HG02973 (cell line): ENCODE results near the gene VWA5B2.
A peak's percentile ranks its signal among the peaks of the same experiment; 100 is the strongest.

ENCODE experiments used
- ATAC-seq: cut with Tn5 transposase; IDR thresholded peaks from one replicate; pipeline ENCODE4 v1.9.1; 2021; ENCODE audit warnings: moderate library complexity; ENCODE audit not compliant: unreplicated experiment

Gene VWA5B2

DNA sequence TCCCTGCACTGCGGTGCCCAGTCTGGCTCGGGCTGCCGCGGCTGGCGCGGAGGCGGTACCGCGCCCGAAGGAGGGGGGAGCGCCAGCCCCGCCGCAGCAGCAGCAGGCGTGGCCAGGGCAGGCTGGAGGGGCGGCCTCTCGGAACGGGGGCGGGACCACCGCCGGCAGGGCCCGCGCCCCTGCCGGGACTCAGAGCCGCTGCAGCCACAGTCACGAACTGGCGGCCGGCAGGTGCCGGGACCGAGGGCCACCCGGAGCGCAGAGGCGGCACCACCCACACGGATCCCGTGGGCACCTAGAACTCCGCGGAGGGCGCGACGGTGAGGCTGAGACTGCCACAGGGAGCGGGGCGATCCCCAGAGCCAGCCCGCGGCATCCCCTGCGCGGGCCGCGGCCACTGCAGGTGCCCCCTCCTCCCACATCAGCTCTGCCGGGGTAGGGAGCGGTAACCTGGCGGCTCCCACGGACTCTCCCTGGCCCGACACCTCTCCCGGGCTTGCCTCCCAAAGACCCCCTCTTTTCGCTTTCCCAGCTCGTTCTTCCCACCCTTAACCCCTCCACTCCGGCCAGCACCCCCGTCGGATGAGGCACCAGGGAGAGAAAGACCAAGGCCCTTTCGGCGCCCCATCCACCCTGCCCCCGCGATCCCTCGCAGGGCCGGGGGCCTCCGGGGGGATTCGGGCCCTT, at the start of gene VWA5B2:
VWA5B2 (plus strand) TSS at position 192 of the 687 bp plus-strand sequence. CDS start 944 bp downstream, outside the sequence.
- peak; percentile 79 for ATAC-seq

DNA sequence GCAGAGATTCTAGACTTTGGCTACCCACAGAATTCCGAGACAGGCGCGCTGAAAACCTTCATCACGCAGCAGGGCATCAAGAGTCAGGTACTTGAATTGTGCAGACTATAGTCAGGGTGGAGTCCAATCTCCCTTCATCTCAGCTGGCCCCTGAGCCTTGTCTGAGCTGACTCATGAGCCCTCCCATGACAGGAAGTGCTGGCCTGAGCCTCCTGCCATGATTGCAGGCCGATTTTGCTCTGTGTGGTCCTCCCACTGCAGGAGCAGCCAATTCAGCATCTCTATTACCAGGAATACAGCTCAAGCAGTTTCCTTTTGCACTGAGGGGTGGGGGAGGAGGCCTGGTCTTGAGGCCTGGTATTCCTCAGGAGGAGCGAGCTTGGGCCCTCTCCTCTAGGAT, 49.2 kb upstream of the VWA5B2 start:
- no peak for ATAC-seq

DNA sequence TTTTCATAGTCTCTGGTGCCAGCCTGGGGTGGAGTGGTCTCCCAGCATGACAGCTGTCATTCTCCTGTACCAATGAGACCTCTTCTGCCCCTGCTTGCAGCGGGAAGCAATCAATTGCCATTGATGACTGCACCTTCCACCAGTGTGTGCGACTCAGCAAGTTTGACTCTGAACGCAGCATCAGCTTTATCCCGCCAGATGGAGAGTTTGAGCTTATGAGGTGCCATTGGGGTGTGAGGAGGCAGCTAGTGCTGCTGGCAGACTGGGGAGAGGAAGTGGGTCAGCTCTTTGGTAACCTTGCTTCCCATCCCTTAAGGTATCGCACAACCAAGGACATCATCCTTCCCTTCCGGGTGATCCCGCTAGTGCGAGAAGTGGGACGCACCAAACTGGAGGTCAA, 47.8 kb upstream of the VWA5B2 start:
- no peak for ATAC-seq

DNA sequence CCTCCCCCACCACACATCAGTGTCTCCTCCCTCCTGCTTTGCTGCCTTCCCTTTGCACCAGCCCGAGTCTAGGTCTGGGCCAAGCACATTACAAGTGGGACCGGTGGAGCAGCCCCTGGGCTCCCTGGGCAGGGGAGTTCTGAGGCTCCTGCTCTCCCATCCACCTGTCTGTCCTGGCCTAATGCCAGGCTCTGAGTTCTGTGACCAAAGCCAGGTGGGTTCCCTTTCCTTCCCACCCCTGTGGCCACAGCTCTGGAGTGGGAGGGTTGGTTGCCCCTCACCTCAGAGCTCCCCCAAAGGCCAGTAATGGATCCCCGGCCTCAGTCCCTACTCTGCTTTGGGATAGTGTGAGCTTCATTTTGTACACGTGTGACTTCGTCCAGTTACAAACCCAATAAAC, 45.7 kb upstream of the VWA5B2 start:
- ATAC-seq = no peak

DNA sequence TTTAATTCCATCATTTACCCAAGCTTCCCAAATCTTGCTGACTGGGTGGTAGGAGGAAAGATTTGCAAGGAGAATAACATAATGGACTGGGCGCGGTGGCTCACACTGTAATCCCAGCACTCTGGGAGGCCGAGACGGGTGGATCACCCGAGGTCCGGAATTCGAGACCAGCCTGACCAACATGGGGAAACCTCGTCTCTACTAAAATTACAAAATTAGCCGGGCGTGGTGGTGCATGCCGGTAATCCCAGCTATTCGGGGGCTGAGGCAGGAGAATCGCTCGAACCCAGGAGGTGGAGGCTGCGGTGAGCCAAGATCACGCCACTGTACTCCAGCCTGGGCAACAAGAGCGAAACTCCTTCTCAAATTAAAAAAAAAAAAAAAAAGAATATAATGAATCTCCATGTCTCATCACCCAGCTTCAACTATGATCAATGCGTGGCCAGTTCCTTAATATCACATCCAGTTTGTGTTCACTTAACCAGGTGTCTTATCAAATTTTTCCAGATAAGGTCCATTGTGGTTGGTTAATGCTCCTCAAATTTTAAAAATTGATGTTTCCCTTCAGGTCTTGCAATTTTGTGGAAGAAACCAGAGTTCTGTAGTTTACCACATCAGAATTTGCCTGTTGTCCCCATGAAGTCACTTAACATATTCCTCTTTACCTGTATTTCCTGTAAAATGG, 44.7 kb upstream of the VWA5B2 start:
- ATAC-seq = no peak

DNA sequence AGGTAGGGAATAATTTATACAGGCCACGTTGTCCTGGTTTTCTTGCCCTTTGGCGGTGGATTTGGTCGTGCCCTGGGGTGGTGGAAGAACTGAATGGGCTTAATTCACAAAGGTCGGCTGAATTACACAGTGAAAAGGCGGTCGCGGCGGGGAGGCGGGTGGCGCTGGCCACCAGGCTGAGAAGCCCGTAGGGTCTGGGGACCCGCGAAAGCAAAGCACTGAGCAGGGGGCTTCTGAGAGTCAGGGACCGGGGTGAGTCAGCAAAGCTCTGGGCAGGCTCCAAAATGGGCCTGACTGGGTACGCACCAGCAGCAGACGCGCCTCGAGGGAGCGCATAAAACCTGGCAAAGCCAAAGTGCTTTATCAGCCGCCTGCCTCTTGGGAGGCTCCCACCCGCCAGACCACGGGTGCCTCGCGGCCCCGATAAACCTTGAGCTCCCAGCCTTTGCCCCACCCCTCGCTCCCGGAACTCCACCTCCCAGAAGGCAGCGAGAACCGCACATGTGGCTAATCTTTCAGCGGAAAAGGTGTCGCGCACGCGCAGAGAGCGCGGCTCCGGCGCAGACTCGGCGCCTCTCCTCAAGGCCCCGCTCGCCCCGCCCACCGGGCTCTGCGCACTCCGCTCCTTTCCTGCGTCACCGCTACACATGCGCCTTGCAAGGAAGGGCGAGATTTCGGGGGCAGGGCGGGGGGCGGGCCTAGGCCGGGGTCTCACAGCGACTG, 43.8 kb upstream of the VWA5B2 start:
- ATAC-seq = peak; percentile 82

DNA sequence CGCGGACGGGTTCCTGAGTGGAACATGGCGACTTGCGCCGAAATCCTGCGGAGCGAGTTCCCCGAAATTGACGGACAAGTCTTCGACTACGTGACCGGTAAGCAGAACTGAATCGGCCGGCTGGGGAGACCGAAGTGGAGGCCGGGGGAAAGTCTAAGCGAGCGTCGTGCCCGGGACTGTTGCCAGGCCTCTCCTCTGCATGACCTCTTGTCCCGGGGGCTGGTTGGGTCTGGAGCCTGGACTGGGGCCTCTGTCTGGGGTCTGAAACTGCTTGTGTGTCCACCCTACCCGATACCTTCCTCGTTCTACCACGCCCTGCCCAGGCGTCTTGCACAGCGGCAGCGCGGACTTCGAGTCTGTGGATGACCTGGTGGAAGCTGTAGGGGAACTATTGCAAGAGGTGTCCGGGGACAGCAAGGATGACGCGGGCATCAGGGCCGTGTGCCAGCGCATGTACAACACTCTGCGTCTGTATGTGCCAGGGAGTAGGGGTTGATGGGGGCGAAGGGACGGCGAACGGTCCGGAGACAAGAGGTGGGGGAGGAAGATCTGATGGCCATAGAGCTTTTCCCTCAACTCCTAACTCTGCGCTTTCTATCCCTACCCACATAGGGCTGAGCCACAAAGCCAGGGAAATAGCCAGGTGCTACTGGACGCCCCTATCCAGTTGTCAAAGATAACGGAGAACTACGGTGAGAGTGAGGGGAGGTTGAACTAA, 43.0 kb upstream of the VWA5B2 start, which contains the start of gene ABCF3:
ABCF3 (plus strand) TSS at position 16 of the 718 bp plus-strand sequence; CDS start at position 25, 9 bp downstream.
- no peak for ATAC-seq

DNA sequence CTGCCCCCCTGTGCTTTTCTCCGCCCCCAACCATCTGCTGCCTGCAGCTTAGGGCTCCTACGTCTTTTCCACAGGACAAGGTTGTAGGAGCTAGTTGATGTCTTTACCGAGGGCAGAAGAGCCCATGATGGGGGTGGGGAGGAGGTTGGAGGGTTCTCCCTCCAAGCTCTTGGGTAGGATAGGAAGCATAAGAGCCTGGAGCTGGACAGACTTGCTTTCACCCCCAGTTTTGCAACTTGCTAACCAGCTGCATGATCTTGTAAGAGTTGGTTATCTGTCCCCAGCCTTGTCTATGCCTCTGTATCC, 42.5 kb upstream of the VWA5B2 start:
- no peak for ATAC-seq

DNA sequence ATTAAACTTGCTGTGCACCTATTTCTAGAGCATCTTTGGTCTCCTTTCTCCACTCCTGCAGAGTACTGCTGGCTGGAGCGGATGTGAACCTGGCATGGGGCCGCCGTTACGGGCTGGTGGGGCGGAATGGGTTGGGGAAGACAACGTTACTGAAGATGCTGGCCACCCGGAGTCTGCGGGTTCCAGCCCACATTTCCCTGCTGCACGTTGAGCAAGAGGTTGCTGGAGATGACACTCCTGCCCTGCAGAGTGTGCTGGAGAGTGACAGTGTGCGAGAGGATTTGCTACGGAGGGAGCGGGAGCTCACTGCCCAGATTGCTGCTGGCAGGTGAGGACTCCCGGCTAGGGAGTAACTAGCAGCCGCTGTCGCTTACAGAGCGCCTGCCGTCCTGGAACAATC, 41.3 kb upstream of the VWA5B2 start:
- no peak for ATAC-seq

DNA sequence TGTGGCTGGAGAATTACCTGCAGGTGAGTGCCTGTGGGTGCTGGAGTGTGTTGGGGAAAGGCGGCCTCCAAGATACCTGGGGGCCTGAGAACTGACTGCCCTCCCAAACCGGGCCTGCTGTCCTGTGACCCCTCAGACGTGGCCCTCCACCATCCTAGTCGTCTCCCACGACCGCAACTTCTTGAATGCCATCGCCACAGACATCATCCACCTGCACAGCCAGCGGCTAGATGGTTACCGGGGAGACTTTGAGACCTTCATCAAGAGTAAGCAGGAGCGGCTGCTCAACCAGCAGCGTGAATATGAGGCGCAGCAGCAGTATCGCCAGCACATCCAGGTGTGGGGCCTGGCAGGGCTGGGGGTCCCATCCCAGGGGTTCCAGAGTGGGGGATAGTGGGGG, 40.0 kb upstream of the VWA5B2 start:
- no peak for ATAC-seq

DNA sequence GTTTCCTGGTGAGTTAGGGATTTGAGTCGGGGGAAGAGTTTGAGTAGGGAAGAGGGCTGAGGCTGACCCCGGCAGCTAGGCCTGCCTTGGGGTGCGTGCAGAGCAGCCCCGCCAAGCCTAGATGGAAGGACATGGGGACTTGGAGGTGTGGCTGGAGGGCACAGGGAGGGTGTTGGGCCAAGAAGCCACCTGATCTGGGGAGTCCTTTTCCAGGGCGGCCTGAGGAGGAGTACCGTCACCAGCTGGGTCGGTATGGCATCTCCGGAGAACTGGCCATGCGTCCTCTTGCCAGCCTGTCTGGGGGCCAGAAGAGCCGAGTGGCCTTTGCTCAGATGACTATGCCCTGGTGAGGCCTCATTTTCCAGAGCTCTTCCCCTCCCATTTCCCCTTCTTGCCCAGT, 36.5 kb upstream of the VWA5B2 start:
- no peak for ATAC-seq

DNA sequence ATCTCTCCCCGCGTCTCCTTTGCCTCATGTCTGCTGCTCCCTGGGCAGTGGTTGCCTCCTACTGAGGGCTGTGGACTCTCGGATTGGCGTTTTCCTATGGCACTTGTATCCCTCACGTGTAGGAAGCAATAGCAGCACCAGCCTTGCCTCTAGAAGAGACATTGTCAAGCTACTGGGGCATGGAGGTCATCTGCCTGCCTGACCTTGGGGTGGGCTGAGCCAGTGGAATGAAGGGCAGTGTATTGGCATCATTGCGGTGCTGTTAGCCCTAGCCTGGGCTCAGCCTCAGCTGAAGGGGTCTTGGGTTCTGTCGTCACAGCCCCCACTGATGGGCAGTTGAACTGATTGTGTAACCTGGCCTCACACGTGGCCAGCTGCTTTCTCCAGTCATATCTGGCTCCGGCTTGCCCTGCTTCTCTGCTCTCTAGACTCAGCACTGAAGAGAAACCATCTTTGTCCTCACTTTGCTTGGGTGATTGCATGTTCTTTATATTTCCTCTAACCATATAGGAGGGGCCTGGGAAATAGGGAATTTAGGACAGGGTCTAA, 35.3 kb upstream of the VWA5B2 start:
- no peak for ATAC-seq

DNA sequence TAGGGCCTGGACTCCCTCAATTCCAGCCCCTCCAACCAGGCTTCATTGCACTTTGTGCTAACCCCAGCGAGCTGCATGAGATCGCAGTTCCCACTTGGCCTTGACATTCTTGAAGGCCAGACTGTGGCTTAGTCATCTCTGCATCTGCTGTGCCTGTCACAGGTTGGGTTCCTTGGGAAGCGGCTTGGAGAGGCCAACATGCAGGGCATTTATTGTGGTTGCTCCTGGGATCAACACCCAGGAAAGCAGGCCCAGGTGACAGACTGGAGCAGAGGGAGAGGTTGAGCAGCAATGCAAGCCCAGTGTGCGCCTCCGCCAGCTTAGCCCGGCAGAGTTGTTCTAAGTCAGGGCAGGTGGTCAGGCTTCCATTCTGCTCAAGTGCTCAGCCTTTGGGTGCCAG, 32.8 kb upstream of the VWA5B2 start:
- ATAC-seq = no peak

DNA sequence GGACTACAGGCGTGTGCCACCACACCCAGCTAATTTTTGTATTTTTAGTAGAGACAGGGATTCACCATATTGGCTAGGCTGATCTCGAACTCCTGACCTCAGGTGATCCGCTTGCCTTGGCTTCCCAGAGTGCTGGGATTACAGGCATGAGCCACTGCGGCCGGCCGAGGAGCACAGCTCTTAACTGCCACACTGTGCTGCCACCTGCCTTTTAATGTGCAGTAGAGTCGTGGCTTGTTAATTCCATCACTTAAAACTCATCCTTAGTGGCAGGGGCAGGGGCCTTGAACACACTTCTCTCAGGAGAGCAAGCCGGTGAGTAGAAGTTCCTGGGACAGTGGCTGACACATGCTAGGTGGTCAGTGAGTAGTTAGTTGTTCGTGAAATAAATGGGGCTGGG, 30.9 kb upstream of the VWA5B2 start:
- ATAC-seq = no peak

DNA sequence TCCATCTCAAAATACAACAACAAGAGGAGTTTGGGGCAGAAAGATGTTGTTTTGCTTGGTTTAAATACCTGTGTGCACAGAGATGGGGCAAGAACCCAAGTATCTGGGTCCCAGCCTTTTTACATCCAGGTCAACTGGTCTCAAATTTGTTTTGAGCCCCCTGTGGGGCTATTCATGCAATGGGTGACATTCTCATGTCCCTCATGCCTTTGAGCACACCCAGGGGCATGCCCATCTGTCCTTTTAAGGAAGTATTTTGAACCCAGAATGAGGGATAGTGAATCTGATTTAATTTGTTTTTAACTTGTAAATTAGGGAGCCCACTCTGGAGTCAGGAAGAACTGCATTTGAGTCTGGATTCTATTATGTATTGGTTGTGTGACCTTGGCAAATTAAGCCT, 28.6 kb upstream of the VWA5B2 start:
- no peak for ATAC-seq

DNA sequence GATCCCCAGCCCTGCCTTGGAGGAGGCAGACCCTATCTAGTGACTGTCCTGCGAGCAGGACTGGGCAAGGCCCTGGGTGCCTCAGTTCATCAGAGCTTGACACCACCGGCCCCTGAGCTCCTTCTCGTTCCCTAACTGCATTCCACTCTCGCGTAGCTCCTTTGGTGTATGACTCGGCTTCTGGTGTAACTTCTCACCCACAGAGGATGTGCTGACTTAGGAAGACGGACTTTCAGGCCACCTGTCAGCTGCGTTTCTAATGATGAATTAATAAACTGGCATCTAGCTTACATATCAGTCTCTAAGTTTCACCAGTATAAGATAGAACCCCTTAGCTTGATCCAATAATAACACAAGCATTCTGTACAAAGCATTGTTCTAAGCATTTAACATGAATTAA, 25.9 kb upstream of the VWA5B2 start:
- ATAC-seq = no peak

DNA sequence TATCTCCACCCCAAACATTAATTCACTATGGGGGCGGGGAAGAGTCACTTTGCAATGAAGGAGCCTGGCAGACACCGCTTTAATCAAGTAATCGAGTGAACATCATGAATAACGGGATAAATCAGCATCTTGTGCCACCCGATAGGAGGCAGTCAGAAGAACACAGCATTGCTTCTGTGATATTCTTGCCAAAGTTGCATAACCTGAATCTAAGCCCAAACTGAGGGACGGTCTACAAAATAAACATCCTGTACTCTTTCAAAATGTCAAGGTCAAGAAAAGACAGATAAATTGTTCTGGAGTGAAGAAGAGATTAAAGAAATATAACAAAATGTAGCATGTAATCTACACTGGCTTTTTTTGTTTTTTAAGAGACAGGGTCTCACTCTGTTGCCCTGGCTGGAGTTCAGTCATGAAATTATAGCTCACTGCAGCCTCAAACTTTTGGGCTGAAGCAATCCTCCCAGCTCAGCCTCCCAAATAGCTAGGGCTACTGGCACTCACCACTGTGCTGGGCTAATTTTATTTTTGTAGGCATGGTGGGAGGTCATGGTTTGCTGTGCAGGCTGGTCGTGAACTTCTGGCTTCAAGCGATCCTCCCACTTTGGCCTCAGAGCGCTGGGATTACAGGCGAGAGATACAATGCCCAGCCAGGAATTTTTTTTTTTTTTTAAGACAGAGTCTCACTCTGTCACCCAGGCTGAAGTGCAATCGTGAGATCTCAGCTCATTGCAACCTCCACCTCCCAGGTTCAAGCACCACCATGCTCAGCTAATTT, 20.1 kb upstream of the VWA5B2 start:
- ATAC-seq = no peak

DNA sequence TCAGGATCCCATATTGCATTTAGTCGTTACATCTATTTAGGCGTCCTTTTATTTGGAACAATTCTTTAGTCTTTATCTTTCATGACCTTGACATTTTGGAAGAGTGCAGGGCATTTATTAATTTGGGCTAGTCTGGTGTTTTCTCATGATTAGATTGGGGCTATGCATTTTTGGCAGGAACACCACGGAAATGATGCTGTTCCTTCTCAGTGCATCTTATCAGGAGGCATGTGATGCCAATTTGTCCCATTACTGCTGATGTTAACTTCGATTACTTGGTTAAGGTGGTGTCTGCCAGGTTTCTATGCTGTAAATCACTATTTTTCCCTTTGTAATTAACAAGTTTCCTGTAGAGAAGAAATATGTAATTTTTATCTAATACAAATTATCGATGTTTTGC, 18.1 kb upstream of the VWA5B2 start:
- ATAC-seq = no peak

DNA sequence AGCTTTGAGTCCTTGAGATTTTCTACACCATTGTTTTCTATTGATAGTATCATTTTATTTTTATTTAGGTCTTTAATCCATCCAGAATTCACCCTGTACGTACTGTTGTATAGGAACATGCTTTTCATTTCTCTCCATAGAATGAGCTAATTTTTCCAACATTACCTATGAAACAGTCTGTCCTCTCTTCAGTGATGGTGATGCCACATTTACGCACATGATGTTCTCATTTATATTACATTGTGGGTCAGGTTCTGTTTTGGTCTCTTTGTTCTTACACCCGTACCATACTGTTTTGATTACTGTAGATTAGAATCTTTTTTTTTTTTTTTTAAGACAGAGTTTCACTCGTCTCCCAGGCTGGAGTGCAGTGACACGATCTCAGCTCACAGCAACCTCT, 17.7 kb upstream of the VWA5B2 start:
- ATAC-seq = no peak

DNA sequence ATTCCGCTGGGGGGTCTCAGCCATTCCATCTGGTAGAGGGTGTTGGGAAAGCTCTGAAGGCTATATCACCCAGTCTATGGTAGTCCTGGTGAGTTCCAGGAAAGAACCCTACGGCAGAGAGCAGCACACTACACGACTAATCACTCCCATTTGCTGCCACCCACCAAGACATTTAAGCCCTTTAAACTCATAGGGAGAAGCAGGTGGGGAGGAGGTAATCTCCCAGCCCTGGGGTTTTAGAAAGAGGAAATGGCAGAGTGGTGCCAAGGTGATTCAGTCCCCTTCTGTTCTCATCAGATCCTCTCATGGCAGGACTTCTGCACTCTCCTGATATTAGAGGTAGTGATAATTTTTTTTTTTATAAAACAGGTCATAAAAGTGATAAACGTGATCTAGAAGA, 10.6 kb upstream of the VWA5B2 start:
- ATAC-seq = no peak

DNA sequence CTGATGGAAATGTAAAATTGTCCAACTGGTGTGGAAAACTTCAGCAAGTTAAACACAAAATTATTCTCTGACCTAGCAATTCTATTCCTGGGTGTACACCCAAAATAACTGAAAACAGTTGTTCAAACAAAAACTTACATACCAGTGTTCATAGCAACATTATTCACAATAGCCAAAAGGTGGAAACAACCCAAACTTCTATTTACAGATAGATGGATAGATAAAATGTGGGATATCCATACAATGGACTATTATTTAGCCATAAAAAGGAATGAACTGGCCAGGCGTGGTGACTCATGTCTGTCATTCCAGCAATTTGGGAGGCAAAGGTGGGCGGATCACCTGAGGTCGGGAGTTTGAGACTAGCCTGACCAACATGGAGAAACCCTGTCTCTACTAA, 6.9 kb upstream of the VWA5B2 start:
- ATAC-seq = no peak
